ENCODE data around the gene ECE1. TPM values are rescaled to one million over a fixed set of nuclear protein-coding genes. Genes with fewer than 3 reads are reported as not detected.

The ECE1 gene
- total RNA-seq = 10 to 100 TPM; 70.9 to 72.5 TPM

- DNase-seq (peak; percentile 50), ATAC-seq (peak; percentile 2)
- H3K9me3 Mint-ChIP-seq (ENCODE audit: insufficient read depth) = no peaks in the 10 kb centered on the region
- peak within 1 kb of the TSS; percentile 82 for H3K4me3 Mint-ChIP-seq
- peaks cover 69% of the 10 kb centered on the region for H3K4me1 Mint-ChIP-seq (ENCODE audit: low read depth)
- ChIA-PET POLR2A (interaction anchor here (0.9 to 1.3 kb wide), 2 partner anchors 10 to 55 kb away, joined by 3 to 5 read pairs; no protein-coding TSS in a partner anchor), CTCF (interaction anchor here (1.0 to 6.4 kb wide), 3 partner anchors 19 to 35 kb away, joined by 4 to 91 read pairs (median 5); no protein-coding TSS in a partner anchor)
- peaks cover 14% of the 10 kb centered on the region for H3K36me3 Mint-ChIP-seq (ENCODE audit: low read depth)
- H3K27ac Mint-ChIP-seq = peak within 1 kb of the TSS; percentile 80
- H3K27me3 Mint-ChIP-seq (ENCODE audit: low read depth) = no peaks in the 10 kb centered on the region
These were observed at the start of gene ECE1 for GRCh38 chr1:21289700-21290545. Gene ECE1 (minus strand): TSS chr1:21290463. CDS start chr1:21290414, 49 bp downstream.

GRCh38 chr1:21339356-21340229 lies 49.3 kb upstream of the ECE1 start:
- Mint-ChIP-seq H3K27me3 (ENCODE audit: low read depth) (no peaks in the 10 kb centered on the region), H3K4me1 (ENCODE audit: low read depth) (peaks cover 92% of the 10 kb centered on the region), H3K27ac (peak overlapping the region; percentile 46), H3K36me3 (ENCODE audit: low read depth) (peaks cover 36% of the 10 kb centered on the region), H3K4me3 (no peak overlapping the region), H3K9me3 (ENCODE audit: insufficient read depth) (no peaks in the 10 kb centered on the region)
- no peak for DNase-seq
- ChIA-PET POLR2A (interaction anchor here (1.8 kb wide), 1 partner anchor 81 kb away, joined by 5 read pairs; no protein-coding TSS in a partner anchor), CTCF (interaction anchor here (2.3 to 3.5 kb wide), 2 partner anchors 29 to 84 kb away, joined by 11 to 19 read pairs; no protein-coding TSS in a partner anchor)
- ATAC-seq = no peak

GRCh38 chr1:21338573-21339355 lies 48.5 kb upstream of the ECE1 start:
- Mint-ChIP-seq H3K4me1 (ENCODE audit: low read depth) (peaks cover 96% of the 10 kb centered on the region), H3K4me3 (no peak overlapping the region), H3K9me3 (ENCODE audit: insufficient read depth) (no peaks in the 10 kb centered on the region), H3K27me3 (ENCODE audit: low read depth) (no peaks in the 10 kb centered on the region), H3K36me3 (ENCODE audit: low read depth) (peaks cover 36% of the 10 kb centered on the region), H3K27ac (peak overlapping the region; percentile 60)
- ATAC-seq (no peak), DNase-seq (no peak)
- ChIA-PET POLR2A (interaction anchor here (1.2 to 2.3 kb wide), 4 partner anchors 13 to 552 kb away, joined by 3 to 9 read pairs (median 4); partner anchors contain the start of gene HP1BP3), CTCF (interaction anchor here (2.3 to 6.7 kb wide), 5 partner anchors 15 to 83 kb away, joined by 11 to 62 read pairs (median 19); no protein-coding TSS in a partner anchor)

- Mint-ChIP-seq H3K27me3 (ENCODE audit: low read depth) (no peaks in the 10 kb centered on the region), H3K36me3 (ENCODE audit: low read depth) (peaks cover 32% of the 10 kb centered on the region), H3K27ac (peak overlapping the region; percentile 34), H3K4me1 (ENCODE audit: low read depth) (peaks cover 95% of the 10 kb centered on the region), H3K4me3 (no peak overlapping the region), H3K9me3 (ENCODE audit: insufficient read depth) (no peaks in the 10 kb centered on the region)
- DNase-seq (no peak), ATAC-seq (no peak)
- ChIA-PET POLR2A (interaction anchor here (1.2 to 2.3 kb wide), 5 partner anchors 12 to 551 kb away, joined by 3 to 9 read pairs (median 4); partner anchors contain the start of gene HP1BP3), CTCF (interaction anchor here (1.7 to 6.7 kb wide), 6 partner anchors 15 to 82 kb away, joined by 5 to 62 read pairs (median 16); no protein-coding TSS in a partner anchor)
These were observed 47.8 kb upstream of the ECE1 start for GRCh38 chr1:21337928-21338572.

GRCh38 chr1:21337454-21337927 lies 47.2 kb upstream of the ECE1 start:
- no peak for ATAC-seq
- ChIA-PET POLR2A (interaction anchor here (0.6 to 2.3 kb wide), 5 partner anchors 12 to 551 kb away, joined by 3 to 9 read pairs (median 3); partner anchors contain the start of gene HP1BP3), CTCF (interaction anchor here (1.7 to 6.7 kb wide), 6 partner anchors 14 to 82 kb away, joined by 5 to 62 read pairs (median 16); no protein-coding TSS in a partner anchor)
- H3K4me1 Mint-ChIP-seq (ENCODE audit: low read depth) = peaks cover 93% of the 10 kb centered on the region
- H3K27ac Mint-ChIP-seq = no peak overlapping the region
- H3K9me3 Mint-ChIP-seq (ENCODE audit: insufficient read depth) = no peaks in the 10 kb centered on the region
- DNase-seq = no peak
- H3K4me3 Mint-ChIP-seq = no peak overlapping the region
- H3K36me3 Mint-ChIP-seq (ENCODE audit: low read depth) = peaks cover 29% of the 10 kb centered on the region
- H3K27me3 Mint-ChIP-seq (ENCODE audit: low read depth) = no peaks in the 10 kb centered on the region

GRCh38 chr1:21337010-21337437 lies 46.8 kb upstream of the ECE1 start:
- Mint-ChIP-seq H3K27ac (no peak overlapping the region), H3K27me3 (ENCODE audit: low read depth) (no peaks in the 10 kb centered on the region), H3K9me3 (ENCODE audit: insufficient read depth) (no peaks in the 10 kb centered on the region), H3K36me3 (ENCODE audit: low read depth) (peaks cover 29% of the 10 kb centered on the region), H3K4me1 (ENCODE audit: low read depth) (peaks cover 92% of the 10 kb centered on the region), H3K4me3 (no peak overlapping the region)
- no peak for ATAC-seq
- ChIA-PET CTCF (interaction anchor here (1.7 to 6.7 kb wide), 6 partner anchors 14 to 81 kb away, joined by 5 to 62 read pairs (median 16); no protein-coding TSS in a partner anchor), POLR2A (interaction anchor here (0.6 to 2.3 kb wide), 3 partner anchors 12 to 44 kb away, joined by 3 to 9 read pairs (median 3); no protein-coding TSS in a partner anchor)
- DNase-seq = no peak

- Mint-ChIP-seq H3K36me3 (ENCODE audit: low read depth) (peaks cover 27% of the 10 kb centered on the region), H3K9me3 (ENCODE audit: insufficient read depth) (no peaks in the 10 kb centered on the region), H3K27ac (peak overlapping the region; percentile 46), H3K4me1 (ENCODE audit: low read depth) (peaks cover 90% of the 10 kb centered on the region), H3K4me3 (peak overlapping the region; percentile 75), H3K27me3 (ENCODE audit: low read depth) (no peaks in the 10 kb centered on the region)
- no peak for DNase-seq
- ChIA-PET POLR2A (interaction anchor here (1.2 to 2.9 kb wide), 2 partner anchors 9 to 11 kb away, joined by 4 to 20 read pairs; no protein-coding TSS in a partner anchor), CTCF (interaction anchor here (1.5 to 6.7 kb wide), 7 partner anchors 9 to 103 kb away, joined by 5 to 62 read pairs (median 11); no protein-coding TSS in a partner anchor)
- no peak for ATAC-seq
These were observed 45.5 kb upstream of the ECE1 start for GRCh38 chr1:21335750-21336224.

GRCh38 chr1:21335088-21335691 lies 44.9 kb upstream of the ECE1 start:
- ATAC-seq = peak; percentile 1
- no peaks in the 10 kb centered on the region for H3K27me3 Mint-ChIP-seq (ENCODE audit: low read depth)
- peaks cover 27% of the 10 kb centered on the region for H3K36me3 Mint-ChIP-seq (ENCODE audit: low read depth)

GRCh38 chr1:21334214-21335087 lies 44.2 kb upstream of the ECE1 start:
- no peaks in the 10 kb centered on the region for H3K9me3 Mint-ChIP-seq (ENCODE audit: insufficient read depth)
- peak overlapping the region; percentile 75 for H3K4me3 Mint-ChIP-seq
- ChIA-PET POLR2A (interaction anchor here (0.7 to 3.7 kb wide), 7 partner anchors 10 to 80 kb away, joined by 3 to 31 read pairs (median 4); no protein-coding TSS in a partner anchor), CTCF (interaction anchor here (0.7 to 6.7 kb wide), 20 partner anchors 9 to 102 kb away, joined by 3 to 62 read pairs (median 7); no protein-coding TSS in a partner anchor)
- peaks cover 30% of the 10 kb centered on the region for H3K36me3 Mint-ChIP-seq (ENCODE audit: low read depth)
- ATAC-seq (peak; percentile 92), DNase-seq (peak; percentile 92)
- peaks cover 86% of the 10 kb centered on the region for H3K4me1 Mint-ChIP-seq (ENCODE audit: low read depth)
- H3K27me3 Mint-ChIP-seq (ENCODE audit: low read depth) = no peaks in the 10 kb centered on the region
- peak overlapping the region; percentile 89 for H3K27ac Mint-ChIP-seq

More at GRCh38 chr1:21335088-21335691, 44.9 kb upstream of the ECE1 start:
- Mint-ChIP-seq H3K4me3 (peak overlapping the region; percentile 75), H3K27ac (peak overlapping the region; percentile 89), H3K4me1 (ENCODE audit: low read depth) (peaks cover 89% of the 10 kb centered on the region), H3K9me3 (ENCODE audit: insufficient read depth) (no peaks in the 10 kb centered on the region)
- ChIA-PET POLR2A (interaction anchor here (1.9 to 3.7 kb wide), 3 partner anchors 9 to 42 kb away, joined by 20 to 31 read pairs (median 20); no protein-coding TSS in a partner anchor), CTCF (interaction anchor here (1.5 to 6.7 kb wide), 8 partner anchors 10 to 103 kb away, joined by 5 to 62 read pairs (median 10); no protein-coding TSS in a partner anchor)
- no peak for DNase-seq

Data from activated CD8-positive, alpha-beta T cell treated with anti-CD3 and anti-CD28 coated beads, Interleukin-2, amount 10 ng/mL, durations not matched to agents 7 days and 5 days (primary cell).